ENCODE results near the gene KIF1B. TPM values are rescaled to one million over a fixed set of nuclear protein-coding genes. Genes with fewer than 3 reads are reported as not detected.

The KIF1B gene
- total RNA-seq, 1 experiment from 2014 or later, result 28.1 TPM

DNA sequence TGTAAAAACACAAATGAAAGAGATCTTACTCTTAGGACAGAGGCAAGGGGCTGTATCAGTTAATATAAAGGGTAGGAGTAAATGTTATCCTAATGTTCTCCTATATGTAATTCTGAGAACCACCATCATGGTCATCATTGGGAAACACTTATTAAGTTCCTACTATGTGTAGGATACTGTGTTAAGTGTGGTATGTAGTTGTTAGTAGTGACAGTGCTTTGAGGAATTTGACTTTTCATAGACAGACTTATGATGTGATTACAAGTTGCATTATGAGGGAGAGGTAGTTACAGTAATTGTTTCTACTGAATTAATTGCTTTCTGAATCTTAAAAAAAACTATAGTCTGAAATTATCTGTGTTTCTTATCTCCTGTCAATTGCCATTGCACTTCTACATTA lies 136.7 kb downstream of the KIF1B start (continued):
- TF ChIP-seq, protein P1, sequence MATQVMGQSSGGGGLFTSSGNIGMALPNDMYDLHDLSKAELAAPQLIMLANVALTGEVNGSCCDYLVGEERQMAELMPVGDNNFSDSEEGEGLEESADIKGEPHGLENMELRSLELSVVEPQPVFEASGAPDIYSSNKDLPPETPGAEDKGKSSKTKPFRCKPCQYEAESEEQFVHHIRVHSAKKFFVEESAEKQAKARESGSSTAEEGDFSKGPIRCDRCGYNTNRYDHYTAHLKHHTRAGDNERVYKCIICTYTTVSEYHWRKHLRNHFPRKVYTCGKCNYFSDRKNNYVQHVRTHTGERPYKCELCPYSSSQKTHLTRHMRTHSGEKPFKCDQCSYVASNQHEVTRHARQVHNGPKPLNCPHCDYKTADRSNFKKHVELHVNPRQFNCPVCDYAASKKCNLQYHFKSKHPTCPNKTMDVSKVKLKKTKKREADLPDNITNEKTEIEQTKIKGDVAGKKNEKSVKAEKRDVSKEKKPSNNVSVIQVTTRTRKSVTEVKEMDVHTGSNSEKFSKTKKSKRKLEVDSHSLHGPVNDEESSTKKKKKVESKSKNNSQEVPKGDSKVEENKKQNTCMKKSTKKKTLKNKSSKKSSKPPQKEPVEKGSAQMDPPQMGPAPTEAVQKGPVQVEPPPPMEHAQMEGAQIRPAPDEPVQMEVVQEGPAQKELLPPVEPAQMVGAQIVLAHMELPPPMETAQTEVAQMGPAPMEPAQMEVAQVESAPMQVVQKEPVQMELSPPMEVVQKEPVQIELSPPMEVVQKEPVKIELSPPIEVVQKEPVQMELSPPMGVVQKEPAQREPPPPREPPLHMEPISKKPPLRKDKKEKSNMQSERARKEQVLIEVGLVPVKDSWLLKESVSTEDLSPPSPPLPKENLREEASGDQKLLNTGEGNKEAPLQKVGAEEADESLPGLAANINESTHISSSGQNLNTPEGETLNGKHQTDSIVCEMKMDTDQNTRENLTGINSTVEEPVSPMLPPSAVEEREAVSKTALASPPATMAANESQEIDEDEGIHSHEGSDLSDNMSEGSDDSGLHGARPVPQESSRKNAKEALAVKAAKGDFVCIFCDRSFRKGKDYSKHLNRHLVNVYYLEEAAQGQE (IDR thresholded peaks at IDR 0.05; ENCODE audit: low read depth), result no peak
- no peak for TF ChIP-seq CEBPB (IDR thresholded peaks at IDR 0.05; ENCODE audit: low read depth)
- TF ChIP-seq, protein P2, sequence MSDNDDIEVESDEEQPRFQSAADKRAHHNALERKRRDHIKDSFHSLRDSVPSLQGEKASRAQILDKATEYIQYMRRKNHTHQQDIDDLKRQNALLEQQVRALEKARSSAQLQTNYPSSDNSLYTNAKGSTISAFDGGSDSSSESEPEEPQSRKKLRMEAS (IDR thresholded peaks at IDR 0.05), result no peak

DNA sequence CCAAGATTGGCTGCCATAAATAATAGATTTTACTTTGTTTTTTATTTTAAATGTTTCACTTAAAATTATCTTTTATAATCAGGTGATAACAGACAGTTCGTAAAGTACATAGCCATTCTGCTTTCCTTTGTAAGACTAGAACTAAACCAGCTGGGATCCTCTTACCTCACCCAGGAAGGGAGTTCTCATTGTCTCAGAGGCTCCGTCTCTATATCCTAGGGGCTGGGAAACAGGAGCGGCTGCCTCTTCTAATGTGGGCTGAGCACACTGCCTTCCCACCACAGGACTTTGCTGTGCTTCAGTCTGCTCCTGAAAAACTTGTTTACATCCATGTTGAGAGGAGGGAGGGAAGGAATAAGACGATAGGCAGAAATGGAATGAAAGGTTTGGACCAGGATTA lies 142.9 kb downstream of the KIF1B start:
- Histone ChIP-seq H3K27me3 (ENCODE audit: insufficient read depth, low read length) (no peaks in the 10 kb centered on the region), H3K9ac (ENCODE audit: low read length) (no peak overlapping the region), H3K36me3 (ENCODE audit: control insufficient read depth in 1 of 2, insufficient read depth in 2 of 2, low read length in 2 of 2) (peaks cover 0 to 6% of the 10 kb centered on the region in 2 experiments; a peak in 2 of 4 replicates), H3K79me2 (ENCODE audit: insufficient read depth, low read length) (no peaks in the 10 kb centered on the region), H3K4me1 (ENCODE audit: control insufficient read depth in 1 of 2, insufficient read depth in 2 of 2, low read length in 2 of 2) (no peaks in the 10 kb centered on the region), H3K9me3 (ENCODE audit: control insufficient read depth in 1 of 2, insufficient read depth in 1 of 2, low read depth in 1 of 2, low read length in 2 of 2) (no peaks in the 10 kb centered on the region), H3K27ac (ENCODE audit: low read depth, low read length) (no peak overlapping the region), H3K4me3 (replicated peaks in 1 of 2; ENCODE audit: low read depth in 1 of 2, low read length in 2 of 2) (no peak overlapping the region), H3K4me2 (ENCODE audit: low read length) (no peak overlapping the region), H2AFZ (ENCODE audit: low read depth, low read length, poor library complexity, severe bottlenecking) (no peak overlapping the region), H3K9me2 (ENCODE audit: insufficient read depth) (no peaks in the 10 kb centered on the region), H4K20me1 (ENCODE audit: insufficient read depth) (no peaks in the 10 kb centered on the region; the same call in 1 of the 2 replicates)
- BruUV-seq (replicated peaks), result no TSS peak
- intact Hi-C loops (cut with micrococcal nuclease), result no loop called here
- ATAC-seq (no peak), DNase-seq (ENCODE audit: low read depth, low spot score) (no peak)
- ChIA-PET CTCF (no interaction called here), RAD21 (ENCODE audit: low non-redundant PET in 1 of 2, low total read pairs in 2 of 2, uncharacterized antibody in 2 of 2, unreplicated experiment in 2 of 2) (no interaction called here), POLR2A (no interaction called here)
- no peak for TF ChIP-seq SP1 (IDR thresholded peaks at IDR 0.05; ENCODE audit: low read depth)
- no peak for TF ChIP-seq SIN3A (IDR thresholded peaks at IDR 0.05; ENCODE audit: low read depth)
- TF ChIP-seq TCF7L2 (IDR thresholded peaks at IDR 0.05; ENCODE audit: borderline replicate concordance, extremely low read depth, insufficient read depth, insufficient read length), result no peak
- TF ChIP-seq, protein P3, sequence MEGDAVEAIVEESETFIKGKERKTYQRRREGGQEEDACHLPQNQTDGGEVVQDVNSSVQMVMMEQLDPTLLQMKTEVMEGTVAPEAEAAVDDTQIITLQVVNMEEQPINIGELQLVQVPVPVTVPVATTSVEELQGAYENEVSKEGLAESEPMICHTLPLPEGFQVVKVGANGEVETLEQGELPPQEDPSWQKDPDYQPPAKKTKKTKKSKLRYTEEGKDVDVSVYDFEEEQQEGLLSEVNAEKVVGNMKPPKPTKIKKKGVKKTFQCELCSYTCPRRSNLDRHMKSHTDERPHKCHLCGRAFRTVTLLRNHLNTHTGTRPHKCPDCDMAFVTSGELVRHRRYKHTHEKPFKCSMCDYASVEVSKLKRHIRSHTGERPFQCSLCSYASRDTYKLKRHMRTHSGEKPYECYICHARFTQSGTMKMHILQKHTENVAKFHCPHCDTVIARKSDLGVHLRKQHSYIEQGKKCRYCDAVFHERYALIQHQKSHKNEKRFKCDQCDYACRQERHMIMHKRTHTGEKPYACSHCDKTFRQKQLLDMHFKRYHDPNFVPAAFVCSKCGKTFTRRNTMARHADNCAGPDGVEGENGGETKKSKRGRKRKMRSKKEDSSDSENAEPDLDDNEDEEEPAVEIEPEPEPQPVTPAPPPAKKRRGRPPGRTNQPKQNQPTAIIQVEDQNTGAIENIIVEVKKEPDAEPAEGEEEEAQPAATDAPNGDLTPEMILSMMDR (IDR thresholded peaks at IDR 0.05 in 2 of 3, conservative IDR thresholded peaks at IDR 0.05 in 1 of 3; ENCODE audit: borderline replicate concordance in 1 of 3, insufficient read depth in 1 of 3, low read depth in 2 of 3, low read length in 2 of 3), result no peak
- TF ChIP-seq EGR1 (IDR thresholded peaks at IDR 0.05; ENCODE audit: low read depth), result no peak
- no peak for TF ChIP-seq EZH2 (IDR thresholded peaks at IDR 0.05)
- no peak for TF ChIP-seq CEBPB (IDR thresholded peaks at IDR 0.05; ENCODE audit: low read depth)
- TF ChIP-seq POLR2AphosphoS5 (IDR thresholded peaks at IDR 0.05; ENCODE audit: low read depth, low read length), result no peak
- TF ChIP-seq ZNF274 (IDR thresholded peaks at IDR 0.05; ENCODE audit: low read depth, low read length), result no peak
- TF ChIP-seq FOSL1 (IDR thresholded peaks at IDR 0.05; ENCODE audit: low read depth), result no peak
- TF ChIP-seq SRF (IDR thresholded peaks at IDR 0.05; ENCODE audit: low read depth), result no peak
- TF ChIP-seq POLR2A (IDR thresholded peaks at IDR 0.05; ENCODE audit: borderline replicate concordance, extremely low read depth, insufficient read depth, insufficient read length), result no peak
- TF ChIP-seq, protein P4, sequence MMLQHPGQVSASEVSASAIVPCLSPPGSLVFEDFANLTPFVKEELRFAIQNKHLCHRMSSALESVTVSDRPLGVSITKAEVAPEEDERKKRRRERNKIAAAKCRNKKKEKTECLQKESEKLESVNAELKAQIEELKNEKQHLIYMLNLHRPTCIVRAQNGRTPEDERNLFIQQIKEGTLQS (IDR thresholded peaks at IDR 0.05), result no peak
- TF ChIP-seq, protein P2 (IDR thresholded peaks at IDR 0.05), result no peak
- no peak for TF ChIP-seq EZH2phosphoT487 (IDR thresholded peaks at IDR 0.05; ENCODE audit: borderline replicate concordance)
- TF ChIP-seq ZFX (IDR thresholded peaks at IDR 0.05), result no peak

Data from HCT116 (cell line).